GM10266 (cell line): ENCODE data around the gene DDHD1.

Experiments
- DNase-seq: peaks from one replicate; pipeline ENCODE4 v3.0.0; 2012; ENCODE audit errors: extremely low spot score
- CTCF ChIP-seq: IDR thresholded peaks from 2 replicates; pipeline ENCODE4 v1.5.1; 2012; ENCODE audit warnings: mild to moderate bottlenecking, low read depth; ENCODE audit not compliant: control insufficient read depth, insufficient read depth; ENCODE audit errors: missing control alignments

The DDHD1 gene

GRCh38 chr14:53038629-53039028 is 114.5 kb downstream of the DDHD1 start:
- no peak for TF ChIP-seq CTCF
- no peak for DNase-seq

- no peak for TF ChIP-seq CTCF
- no peak for DNase-seq
These were observed 116.1 kb downstream of the DDHD1 start for GRCh38 chr14:53037016-53037415.

GRCh38 chr14:53035336-53036210 is 117.5 kb downstream of the DDHD1 start:
- TF ChIP-seq CTCF, result no peak

GRCh38 chr14:53034688-53035230 is 118.4 kb downstream of the DDHD1 start:
- DNase-seq, result no peak
- TF ChIP-seq CTCF, result no peak

More at GRCh38 chr14:53035336-53036210, 117.5 kb downstream of the DDHD1 start:
- no peak for DNase-seq

GRCh38 chr14:53034036-53034435 is 119.1 kb downstream of the DDHD1 start:
- TF ChIP-seq CTCF, result no peak
- no peak for DNase-seq

GRCh38 chr14:53032838-53033390 is 120.2 kb downstream of the DDHD1 start:
- DNase-seq, result no peak

More at GRCh38 chr14:53032838-53033390, 120.2 kb downstream of the DDHD1 start:
- TF ChIP-seq CTCF, result no peak
